ENCODE measurements around the gene TATDN2.
A peak's percentile ranks its signal among the peaks of the same experiment; 100 is the strongest.
"Not testable (repeated sequence)": the region's sequence is repeated elsewhere in the genome, so short reads cannot be mapped to it uniquely, and the experiment has no call there.

TATDN2 gene

GRCh38 chr3:10234526-10235230 lies 13.6 kb upstream of the TATDN2 start:
- DNase-seq (ENCODE audit: low read depth in 2 of 2): no peak

GRCh38 chr3:10235551-10235950 lies 12.7 kb upstream of the TATDN2 start:
- DNase-seq (ENCODE audit: low read depth in 2 of 2): no peak

GRCh38 chr3:10238345-10239183 lies 9.7 kb upstream of the TATDN2 start:
- DNase-seq (ENCODE audit: low read depth in 2 of 2): no peak

- no peak for DNase-seq (ENCODE audit: low read depth in 2 of 2)
Observed at GRCh38 chr3:10240799-10241198, 7.5 kb upstream of the TATDN2 start.

- DNase-seq (ENCODE audit: low read depth in 2 of 2): peak; percentile 60 to 63
Observed at GRCh38 chr3:10242182-10243065, 5.8 kb upstream of the TATDN2 start.

DNA sequence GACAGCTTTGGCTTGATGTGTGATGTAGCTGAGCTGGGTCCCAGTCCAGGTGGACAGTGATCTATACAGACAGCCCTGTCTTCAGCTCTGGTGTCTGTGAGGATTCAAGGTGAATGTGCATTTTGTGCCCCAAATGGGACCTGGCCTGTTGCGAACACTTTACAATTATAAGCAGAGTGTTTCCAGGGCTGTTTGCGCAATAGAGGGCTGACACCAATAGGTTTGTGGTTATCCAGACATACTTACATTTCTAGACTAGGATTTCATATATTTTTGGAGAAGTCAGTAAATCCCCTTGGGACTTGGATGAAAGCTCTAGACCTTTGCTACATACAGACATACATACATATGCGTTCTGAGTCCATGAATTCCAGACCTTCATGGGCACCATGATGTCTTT lies 4.2 kb upstream of the TATDN2 start:
- peak in 1 of 2 experiments; percentile 33 for DNase-seq (ENCODE audit: low read depth in 2 of 2)

DNA sequence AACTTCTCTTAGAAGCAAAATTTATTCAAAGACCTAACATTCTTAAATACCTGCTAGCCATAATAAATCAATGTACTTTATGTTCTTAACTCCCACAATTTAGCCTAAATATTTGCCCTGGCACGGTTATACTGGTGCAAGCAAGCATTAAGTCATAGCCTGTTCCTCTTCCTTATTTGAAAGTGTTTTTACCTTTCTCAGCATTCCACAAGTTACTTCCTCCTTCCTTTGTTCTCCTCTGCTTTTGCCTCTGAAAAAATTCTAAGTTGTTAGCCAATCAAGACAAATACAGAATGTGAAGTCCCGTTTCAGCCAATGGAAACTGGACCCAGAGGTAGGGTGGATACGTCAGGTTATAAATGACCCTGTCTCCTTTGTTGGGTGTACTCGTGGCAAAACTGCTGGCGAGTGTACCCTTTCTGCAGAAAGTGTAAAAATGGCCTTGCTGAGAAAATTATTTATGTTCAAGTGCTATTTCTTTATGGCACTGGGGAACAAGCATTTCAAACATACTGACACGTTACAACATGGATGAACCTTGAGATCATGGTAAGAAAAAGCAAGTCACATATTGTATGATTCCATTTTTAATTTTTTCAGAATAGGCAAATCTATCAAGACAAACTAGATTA lies 3.1 kb upstream of the TATDN2 start:
- DNase-seq (ENCODE audit: low read depth in 2 of 2): no peak

- DNase-seq (ENCODE audit: low read depth in 2 of 2): no peak
Observed at GRCh38 chr3:10247679-10248183, 528 bp upstream of the TATDN2 start.

GRCh38 chr3:10248984-10249748 lies 907 bp downstream of the TATDN2 start:
- DNase-seq (ENCODE audit: low read depth in 2 of 2): no peak

DNA sequence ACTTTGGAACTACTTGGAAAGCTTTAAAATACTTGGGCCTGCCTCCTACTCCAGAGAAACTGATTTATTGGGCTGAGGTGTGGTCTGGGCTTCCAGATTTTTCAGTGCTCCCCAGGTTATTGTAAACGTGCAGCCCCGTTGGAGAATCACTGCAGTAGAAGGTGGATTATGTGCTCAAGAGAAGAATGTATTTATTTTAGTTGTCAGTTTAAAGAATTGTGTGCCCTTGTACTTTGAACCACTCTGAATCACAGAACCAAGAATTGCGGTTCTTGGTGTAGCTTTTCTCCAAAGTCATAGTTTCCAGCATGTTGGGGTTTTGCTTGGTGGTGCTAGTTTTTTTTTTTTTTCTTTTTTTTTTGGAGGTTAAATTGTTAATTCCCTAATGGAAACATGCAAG lies 1.6 kb downstream of the TATDN2 start:
- no peak for DNase-seq (ENCODE audit: low read depth in 2 of 2)

DNA sequence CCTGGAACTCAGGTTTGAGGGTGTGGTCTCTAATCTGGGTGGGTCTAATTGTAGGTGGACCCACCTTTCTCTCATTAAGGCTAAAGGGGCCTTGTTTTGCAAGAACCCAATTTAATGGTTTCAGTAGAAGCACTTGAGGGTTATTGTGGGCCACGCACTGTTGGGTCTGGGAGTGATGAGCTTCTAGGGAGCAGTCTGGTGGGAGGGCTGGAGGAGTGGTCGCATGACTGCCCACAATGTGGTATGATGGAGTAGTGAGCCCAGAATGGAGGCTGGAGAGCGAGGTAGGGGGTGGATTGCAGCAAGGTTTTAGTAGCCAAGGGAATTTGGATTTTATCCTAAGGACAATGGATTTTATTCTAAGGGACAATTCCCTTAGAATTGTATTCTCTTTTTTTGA lies 2.7 kb downstream of the TATDN2 start:
- no peak for DNase-seq (ENCODE audit: low read depth in 2 of 2)

DNA sequence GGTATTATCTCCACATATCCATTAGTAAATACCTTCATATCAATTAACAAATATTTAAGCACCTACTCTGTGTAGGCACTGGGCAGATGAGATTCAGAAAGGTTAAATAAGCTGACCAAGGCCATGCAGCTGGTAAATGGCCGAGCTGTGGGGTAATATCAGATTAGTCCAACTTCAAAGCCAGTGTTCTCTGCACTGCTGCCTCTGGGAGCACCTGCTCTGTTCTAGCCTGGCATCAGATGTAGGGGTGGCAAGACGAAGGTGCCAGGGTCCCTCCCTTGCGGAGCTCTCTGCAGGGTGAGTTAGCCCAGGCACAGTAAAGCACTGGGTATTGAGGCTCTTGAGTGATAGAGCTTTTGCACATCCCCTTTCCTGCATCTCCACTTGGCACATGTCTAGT lies 5.5 kb downstream of the TATDN2 start:
- no peak for DNase-seq (ENCODE audit: low read depth in 2 of 2)

- no peak for DNase-seq (ENCODE audit: low read depth in 2 of 2)
Observed at GRCh38 chr3:10255835-10256234, 7.6 kb downstream of the TATDN2 start.

GRCh38 chr3:10259036-10259435 lies 10.8 kb downstream of the TATDN2 start:
- no peak for DNase-seq (ENCODE audit: low read depth in 2 of 2)

DNA sequence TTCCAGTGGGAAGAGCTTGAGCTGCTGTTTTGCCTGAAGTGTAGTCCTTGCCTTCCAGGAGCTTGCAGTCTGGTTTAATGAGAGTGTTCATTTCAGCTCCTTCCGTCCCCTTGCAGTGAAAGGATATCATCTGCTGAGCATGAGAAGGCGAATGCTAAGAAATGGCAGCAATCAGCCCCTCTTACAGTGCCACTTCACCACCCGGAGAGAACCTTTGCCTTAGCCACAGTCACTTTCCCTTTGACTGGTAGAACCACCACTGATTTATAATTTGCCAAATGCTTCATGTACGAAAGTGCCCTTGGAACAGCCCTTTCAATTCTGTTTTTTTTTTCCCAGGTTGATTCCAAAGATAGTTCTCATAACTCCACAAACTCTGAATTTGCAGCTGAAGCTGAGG lies 11.5 kb downstream of the TATDN2 start:
- no peak for DNase-seq (ENCODE audit: low read depth in 2 of 2)

DNA sequence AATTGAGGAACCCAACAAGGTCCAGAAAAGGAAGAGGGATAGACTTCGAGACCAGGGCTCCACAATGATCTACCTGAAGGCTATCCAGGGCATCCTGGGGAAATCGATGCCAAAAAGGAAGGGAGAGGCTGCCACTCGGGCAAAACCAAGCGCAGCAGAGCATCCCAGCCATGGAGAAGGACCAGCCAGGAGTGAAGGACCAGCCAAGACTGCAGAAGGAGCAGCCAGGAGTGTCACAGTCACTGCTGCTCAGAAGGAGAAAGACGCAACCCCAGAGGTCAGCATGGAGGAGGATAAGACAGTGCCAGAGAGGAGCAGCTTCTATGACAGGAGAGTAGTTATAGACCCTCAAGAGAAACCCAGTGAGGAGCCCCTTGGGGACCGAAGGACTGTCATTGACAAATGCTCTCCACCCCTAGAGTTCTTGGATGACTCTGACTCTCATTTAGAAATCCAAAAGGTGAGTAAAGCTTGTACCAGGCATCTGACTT lies 12.0 kb downstream of the TATDN2 start:
- no peak for DNase-seq (ENCODE audit: low read depth in 2 of 2)

DNA sequence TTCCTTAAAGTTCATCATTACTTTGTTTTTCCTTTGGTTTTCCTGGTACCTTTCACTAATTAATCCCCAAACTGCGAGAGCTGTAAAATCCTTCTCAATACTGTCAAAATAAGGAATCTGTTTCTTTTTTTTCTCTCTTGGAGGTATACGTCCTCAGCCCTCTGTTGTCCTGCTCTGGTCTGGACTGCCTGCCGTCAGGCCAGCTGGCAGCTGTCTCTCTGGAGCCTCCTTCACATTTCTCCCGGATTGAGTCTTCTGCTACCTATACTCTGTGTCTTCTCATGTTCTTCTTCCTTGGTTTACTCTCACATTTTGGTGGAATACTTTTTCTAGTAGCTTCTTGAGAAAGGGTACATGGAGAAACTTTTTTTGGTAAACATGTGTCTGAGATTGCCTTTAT lies 13.8 kb downstream of the TATDN2 start:
- DNase-seq (ENCODE audit: low read depth in 2 of 2): no peak

DNA sequence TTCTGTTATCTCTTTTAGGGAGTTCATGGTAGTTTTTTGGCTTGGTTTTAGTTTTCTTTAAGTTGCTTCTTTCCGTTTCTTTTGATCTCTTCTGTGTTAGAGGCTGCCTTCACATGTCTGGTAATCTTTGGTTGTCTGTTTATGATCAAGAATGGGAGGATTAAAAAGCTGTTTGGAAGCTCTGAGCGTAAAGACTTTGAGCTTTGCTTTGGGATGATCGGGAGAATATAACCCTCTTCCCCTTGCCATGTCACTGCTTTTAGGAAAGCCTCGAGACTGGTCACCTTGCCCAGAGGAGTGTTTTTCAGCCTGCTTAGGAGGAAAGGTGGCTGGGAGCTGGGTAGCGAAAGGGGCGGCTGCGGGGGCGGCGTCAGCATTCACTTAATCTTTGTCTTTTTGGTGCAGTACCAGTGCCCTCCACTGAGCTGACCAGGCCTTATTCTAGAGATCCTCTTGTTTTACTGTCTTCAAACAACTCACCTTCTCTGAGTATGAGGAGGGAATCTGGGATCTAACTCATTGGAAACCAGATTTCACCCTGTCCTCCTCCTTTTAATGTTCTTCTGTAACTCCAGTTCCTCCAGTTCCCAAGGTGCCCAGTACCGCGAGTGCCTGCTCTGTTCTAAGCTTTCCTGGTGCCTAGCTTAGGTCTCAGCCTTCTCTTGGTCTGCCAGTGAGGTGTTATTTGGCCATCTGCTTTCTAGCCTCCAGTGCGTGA lies 15.5 kb downstream of the TATDN2 start:
- DNase-seq (ENCODE audit: low read depth in 2 of 2): peak in 1 of 2 experiments; percentile 8

DNA sequence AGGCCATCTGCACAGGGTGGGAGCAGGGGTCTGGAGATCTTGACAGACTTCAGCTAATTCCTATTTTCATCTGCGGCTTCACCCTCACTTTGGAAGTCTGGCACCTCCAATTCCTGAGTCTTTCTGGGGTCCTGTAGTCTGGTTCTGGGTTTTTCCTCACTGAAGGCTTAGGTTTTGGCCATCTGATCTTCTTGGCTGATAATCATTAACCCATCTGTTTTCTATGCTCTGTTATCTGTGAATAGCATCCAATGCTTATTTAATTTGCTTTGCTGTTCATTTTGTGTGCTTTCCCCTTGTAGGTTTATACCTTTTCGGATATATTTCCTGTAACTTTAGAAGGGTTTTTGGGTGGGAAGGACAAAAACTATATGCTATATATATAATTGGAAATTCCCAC lies 17.6 kb downstream of the TATDN2 start:
- DNase-seq (ENCODE audit: low read depth in 2 of 2): no peak

DNA sequence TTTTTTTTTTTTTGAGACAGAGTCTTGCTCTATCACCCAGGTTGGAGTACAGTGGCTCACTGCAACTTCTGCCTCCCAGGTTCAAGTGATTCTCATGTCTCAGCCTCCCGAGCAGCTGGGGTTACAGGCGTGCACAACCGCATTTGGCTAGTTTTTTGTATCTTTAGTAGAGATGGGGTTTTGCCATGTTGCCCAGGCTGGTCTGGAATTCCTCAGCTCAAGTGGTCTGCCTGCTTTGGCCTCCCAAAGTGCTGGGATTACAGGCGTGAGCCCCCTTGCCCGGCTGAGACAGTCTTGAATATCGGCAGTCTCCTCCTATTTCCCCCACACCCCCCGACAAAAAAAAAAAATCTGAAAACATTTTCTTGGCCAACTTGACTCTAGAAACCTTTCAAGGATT lies 18.7 kb downstream of the TATDN2 start:
- DNase-seq (ENCODE audit: low read depth in 2 of 2): not testable (repeated sequence)

Measured in fibroblast of skin of left quadriceps (primary cell).